GM12872 (cell line): Measurements from ENCODE around the gene WASF3.

Experiments
- CTCF ChIP-seq: IDR thresholded peaks from 3 replicates; pipeline ENCODE4 v1.5.1; 2011; ENCODE audit warnings: low read depth, mild to moderate bottlenecking, low read length, moderate library complexity; ENCODE audit not compliant: insufficient read depth

WASF3 gene

DNA sequence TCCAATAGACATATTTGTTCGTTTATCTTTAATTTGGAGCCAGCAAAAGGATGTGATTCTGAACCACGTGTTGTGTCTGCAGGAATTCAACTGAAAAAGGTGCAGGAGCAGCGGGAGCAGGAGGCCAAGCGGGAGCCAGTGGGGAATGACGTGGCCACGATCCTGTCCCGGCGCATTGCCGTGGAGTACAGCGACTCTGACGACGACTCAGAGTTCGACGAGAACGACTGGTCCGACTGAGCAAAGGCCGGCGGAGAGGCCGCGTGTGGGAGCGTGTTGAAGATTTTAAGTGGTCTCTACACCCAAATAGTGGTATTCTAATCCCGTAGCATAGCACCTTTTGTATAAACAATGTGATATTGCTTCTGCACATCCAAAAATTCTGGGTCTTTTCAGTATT, 128.1 kb downstream of the WASF3 start:
- no peak for TF ChIP-seq CTCF

DNA sequence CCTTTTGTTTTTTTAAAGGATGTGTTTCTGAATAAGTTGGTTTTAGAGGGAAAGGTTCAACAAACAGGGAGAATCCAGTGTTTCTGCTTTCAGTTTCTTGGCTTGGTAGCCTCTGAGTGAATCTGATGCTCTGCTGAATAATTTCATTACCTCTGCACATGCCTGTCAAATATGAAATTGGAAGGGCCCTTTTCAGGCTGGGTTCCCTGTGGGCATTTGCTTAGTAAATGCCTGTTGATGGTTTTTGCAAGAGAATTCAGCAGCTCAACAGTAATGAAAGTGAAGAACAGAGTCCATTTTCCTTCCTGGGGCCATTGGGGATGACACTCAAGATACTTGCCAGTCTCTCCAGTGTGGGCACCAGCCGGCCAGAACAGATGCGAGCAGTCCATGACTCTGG, 128.8 kb downstream of the WASF3 start:
- TF ChIP-seq CTCF: no peak

GRCh38 chr13:26688286-26688685, 130.8 kb downstream of the WASF3 start:
- TF ChIP-seq CTCF: no peak

- TF ChIP-seq CTCF: no peak
These were observed 131.5 kb downstream of the WASF3 start for GRCh38 chr13:26688980-26689379.

- TF ChIP-seq CTCF: no peak
These were observed 136.4 kb downstream of the WASF3 start for GRCh38 chr13:26693749-26694463.

DNA sequence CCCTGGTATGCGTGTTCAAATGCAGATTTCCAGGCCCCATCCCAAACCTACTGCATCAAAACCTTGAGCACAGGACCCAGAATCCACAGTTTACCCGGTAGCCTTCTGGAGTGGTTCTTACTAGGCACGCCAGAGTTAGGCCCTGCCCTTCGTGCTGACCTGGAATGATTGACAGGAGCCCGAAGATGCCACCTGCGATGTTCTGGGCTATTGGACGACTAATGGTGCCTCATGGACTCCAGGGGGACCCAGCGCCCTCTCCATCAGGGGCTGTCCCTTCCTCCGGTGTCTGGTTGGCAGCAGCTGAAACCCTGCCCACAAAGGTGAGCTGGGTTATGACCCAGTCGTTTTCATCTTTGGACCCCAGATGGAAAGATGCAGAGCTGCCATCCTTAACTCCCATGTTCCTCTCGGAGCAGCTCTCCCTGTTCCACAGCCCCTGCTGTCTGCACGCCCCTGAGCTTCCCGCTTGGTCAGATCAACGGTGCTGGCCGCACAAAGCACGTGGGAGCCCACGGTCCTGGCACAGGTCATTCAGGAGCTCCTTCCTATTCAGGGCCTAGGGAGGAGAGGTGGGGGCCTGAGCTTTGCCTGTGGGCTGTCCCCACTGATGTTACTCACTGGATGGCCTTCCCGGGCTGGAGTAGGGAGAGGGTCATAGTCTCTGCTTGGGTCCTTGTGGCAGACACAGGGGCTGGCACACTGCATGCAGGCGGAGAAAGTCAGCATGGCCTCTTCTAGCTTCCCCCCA, 137.3 kb downstream of the WASF3 start:
- TF ChIP-seq CTCF: no peak

DNA sequence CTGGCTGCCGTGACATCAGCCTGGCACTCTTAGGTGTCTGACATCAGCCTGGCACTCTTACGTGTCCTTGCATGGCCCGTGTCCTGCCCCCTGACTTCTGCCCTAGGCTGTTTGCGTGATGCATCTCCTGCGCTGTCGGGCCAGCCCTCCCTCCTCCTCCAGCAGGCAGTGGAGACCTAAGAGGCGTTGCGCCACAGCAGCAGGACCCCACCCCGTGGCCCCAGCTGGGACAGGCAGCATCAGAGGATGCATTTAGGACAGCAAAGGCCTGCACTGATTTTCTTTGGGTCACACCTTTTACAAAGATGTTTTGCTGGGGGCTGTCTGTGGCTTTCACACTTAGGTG, 137.8 kb downstream of the WASF3 start:
- no peak for TF ChIP-seq CTCF
